OCI-LY7 (cell line): Measurements from ENCODE around the gene CD58. TPM values are rescaled to one million over a fixed set of nuclear protein-coding genes. Genes with fewer than 3 reads are reported as not detected.

Source experiments
- BruUV-seq: library from RNA; stranded (reverse); fragments of 400-500 nt; replicated peaks from 2 replicates; lab custom pipeline; 2021; lab: Mats Ljungman, UMichigan
- CTCF ChIA-PET: fragments of 300-600 bp; sonication (Branson Sonifier 250); formaldehyde crosslinking; loops from one replicate; lab custom pipeline; 2022; ENCODE audit warnings: antibody characterized with exemption; ENCODE audit not compliant: unreplicated experiment; lab: Charles Lee
- POLR2A ChIA-PET: fragments of 300-600 bp; sonication (Branson Sonifier 250); formaldehyde crosslinking; loops from one replicate; lab custom pipeline; 2022; ENCODE audit warnings: antibody characterized with exemption; lab: Charles Lee
- DNase-seq: peaks from one replicate; pipeline ENCODE4 v3.0.0-alpha.2; 2015; ENCODE audit warnings: low spot score
- H2AFZ ChIP-seq: fragments of 200-600 bp; sonication (generic), shearing (Covaris generic); 2 replicates; pipeline ENCODE4 v1.6.1; 2014; ENCODE audit warnings: mild to moderate bottlenecking, antibody characterized with exemption, low read length, moderate library complexity
- H3K27ac ChIP-seq: fragments of 200-600 bp; sonication (generic); 2 replicates; pipeline ENCODE4 v1.5.1; 2014; ENCODE audit warnings: mixed run types, low read depth, mild to moderate bottlenecking, moderate library complexity, low read length, inconsistent platforms; ENCODE audit not compliant: poor library complexity, severe bottlenecking
- H3K36me3 ChIP-seq: fragments of 200-600 bp; sonication (generic); 2 replicates; pipeline ENCODE4 v1.6.1; 2014; ENCODE audit warnings: mild to moderate bottlenecking, antibody characterized with exemption, low read length, moderate library complexity, mixed read lengths; ENCODE audit not compliant: insufficient read depth
- H3K4me1 ChIP-seq: fragments of 200-600 bp; sonication (generic); 2 replicates; pipeline ENCODE4 v1.5.1; 2014; ENCODE audit warnings: mild to moderate bottlenecking, low read length; ENCODE audit not compliant: insufficient read depth, poor library complexity, severe bottlenecking
- H3K4me2 ChIP-seq: fragments of 200-600 bp; sonication (generic); 2 replicates; pipeline ENCODE4 v1.6.1; 2014; ENCODE audit warnings: mild to moderate bottlenecking, low read length
- H3K4me3 ChIP-seq: fragments of 200-600 bp; sonication (generic); 2 replicates; pipeline ENCODE4 v1.5.1; 2014; ENCODE audit warnings: mild to moderate bottlenecking, low read depth, low read length; ENCODE audit not compliant: poor library complexity, severe bottlenecking
- H3K79me2 ChIP-seq: fragments of 200-600 bp; sonication (generic); 2 replicates; pipeline ENCODE4 v1.6.1; 2016; ENCODE audit warnings: low read depth, mild to moderate bottlenecking, low read length, moderate library complexity, mixed read lengths; ENCODE audit not compliant: insufficient read depth
- H3K9me2 ChIP-seq: fragments of 200-600 bp; sonication (generic); 2 replicates; pipeline ENCODE4 v1.6.1; 2016; ENCODE audit warnings: mild to moderate bottlenecking, low read length, mixed read lengths; ENCODE audit not compliant: insufficient read depth
- H3K9me3 ChIP-seq: fragments of 200-600 bp; sonication (generic); 2 replicates; pipeline ENCODE4 v1.6.1; 2014; ENCODE audit warnings: mild to moderate bottlenecking, mixed run types, low read length, mixed read lengths
- H4K20me1 ChIP-seq: fragments of 200-600 bp; sonication (generic); 2 replicates; pipeline ENCODE4 v1.6.1; 2014; ENCODE audit warnings: mild to moderate bottlenecking, antibody characterized with exemption, low read length, moderate library complexity, mixed read lengths; ENCODE audit not compliant: insufficient read depth
- CTCF ChIP-seq: fragments of 200-600 bp; sonication (generic); conservative IDR thresholded peaks from 2 replicates; pipeline ENCODE4 v1.5.1; 2014; ENCODE audit warnings: mild to moderate bottlenecking, antibody characterized with exemption, low read length, moderate library complexity, mixed read lengths
- EZH2phosphoT487 ChIP-seq: fragments of 200-600 bp; sonication (generic); IDR thresholded peaks from 2 replicates; pipeline ENCODE4 v1.6.1; 2018; ENCODE audit warnings: low read depth, borderline replicate concordance, mild to moderate bottlenecking, mixed run types, antibody characterized with exemption, low read length, moderate library complexity, mixed read lengths
- intact Hi-C: fragments of 100-400 bp; cut with micrococcal nuclease; formaldehyde crosslinking; loops from one replicate; pipeline ENCODE4 v1.10.0; 2022; ENCODE audit not compliant: unreplicated experiment
- total RNA-seq, 2 experiments: library from RNA; depleted of rRNA in 1 of 2; stranded (reverse); fragments of >200 nt in 1 of 2; shearing (Covaris generic) in 1 of 2; gene quantifications; 2 replicates each; pipeline ENCODE4 v1.2.3, GENCODE V29; 2014 to 2022

The CD58 gene
- total RNA-seq, 2 experiments from 2014 or later = 3.3 TPM; not detected in 1

GRCh38 chr1:116510361-116510760 lies 60.5 kb downstream of the CD58 start:
- DNase-seq = no peak
- intact Hi-C loops = no loop called here
- Histone ChIP-seq H4K20me1 (no peaks in the 10 kb centered on the region), H2AFZ (no peak overlapping the region), H3K79me2 (no peaks in the 10 kb centered on the region), H3K4me2 (no peak overlapping the region), H3K4me1 (no peaks in the 10 kb centered on the region), H3K9me3 (no peaks in the 10 kb centered on the region), H3K27ac (no peak overlapping the region), H3K9me2 (no peaks in the 10 kb centered on the region; the same call in 1 of the 2 replicates), H3K4me3 (no peak overlapping the region), H3K36me3 (no peaks in the 10 kb centered on the region)
- TF ChIP-seq EZH2phosphoT487 (no peak), CTCF (no peak)
- ChIA-PET POLR2A (no interaction called here), CTCF (no interaction called here)
- no TSS peak for BruUV-seq

- no peak overlapping the region for H3K4me3 ChIP-seq
- H3K4me2 ChIP-seq = no peak overlapping the region
- H4K20me1 ChIP-seq = no peaks in the 10 kb centered on the region
- intact Hi-C loops = no loop called here
- no TSS peak for BruUV-seq
- no peak overlapping the region for H3K27ac ChIP-seq
- TF ChIP-seq EZH2phosphoT487 (no peak), CTCF (no peak)
- ChIA-PET CTCF (no interaction called here), POLR2A (no interaction called here)
- no peak overlapping the region for H2AFZ ChIP-seq
- H3K79me2 ChIP-seq = no peaks in the 10 kb centered on the region
- H3K9me2 ChIP-seq = no peaks in the 10 kb centered on the region; the same call in 1 of the 2 replicates
- H3K9me3 ChIP-seq = no peaks in the 10 kb centered on the region
- no peaks in the 10 kb centered on the region for H3K4me1 ChIP-seq
- no peaks in the 10 kb centered on the region for H3K36me3 ChIP-seq
- DNase-seq = no peak
Observed at GRCh38 chr1:116508984-116509980, 61.5 kb downstream of the CD58 start.
